ENCODE data around the gene TUBB.

The TUBB gene

GRCh38 chr6:30705620-30706019, 14.5 kb upstream of the TUBB start:
- Histone ChIP-seq H4K20me1 (ENCODE audit: insufficient read depth, low read length) (no peaks in the 10 kb centered on the region), H3K9me3 (ENCODE audit: low read length) (no peaks in the 10 kb centered on the region), H3K79me2 (ENCODE audit: insufficient read depth, low read length) (no peaks in the 10 kb centered on the region), H3K9ac (ENCODE audit: low read length) (no peak overlapping the region), H3F3A (ENCODE audit: insufficient read depth, low read length) (no peaks in the 10 kb centered on the region), H3K27ac (ENCODE audit: low read depth, low read length, poor library complexity, severe bottlenecking) (no peak overlapping the region), H3K4me3 (ENCODE audit: low read depth, low read length, poor library complexity, severe bottlenecking) (no peak overlapping the region), H3K36me3 (ENCODE audit: insufficient read depth, low read length) (peaks cover 82% of the 10 kb centered on the region), H3K4me1 (ENCODE audit: insufficient read depth, low read length, severe bottlenecking) (no peaks in the 10 kb centered on the region), H3K27me3 (ENCODE audit: insufficient read depth, low read length) (no peaks in the 10 kb centered on the region), H2AFZ (ENCODE audit: low read length) (no peak overlapping the region), H3K4me2 (ENCODE audit: low read length) (no peak overlapping the region), H3K9me2 (ENCODE audit: low read depth, low read length) (no peaks in the 10 kb centered on the region)
- no peak for TF ChIP-seq CTCF (IDR thresholded peaks at IDR 0.05; ENCODE audit: low read length)
- TF ChIP-seq EZH2 (IDR thresholded peaks at IDR 0.05; ENCODE audit: borderline replicate concordance, low read length), result no peak

GRCh38 chr6:30707281-30707850, 12.8 kb upstream of the TUBB start:
- no peak overlapping the region for H3K9ac ChIP-seq (ENCODE audit: low read length)
- H3K9me3 ChIP-seq (ENCODE audit: low read length), result no peaks in the 10 kb centered on the region
- H4K20me1 ChIP-seq (ENCODE audit: insufficient read depth, low read length), result no peaks in the 10 kb centered on the region
- no peak overlapping the region for H3K27ac ChIP-seq (ENCODE audit: low read depth, low read length, poor library complexity, severe bottlenecking)
- no peaks in the 10 kb centered on the region for H3K9me2 ChIP-seq (ENCODE audit: low read depth, low read length)
- no peaks in the 10 kb centered on the region for H3K79me2 ChIP-seq (ENCODE audit: insufficient read depth, low read length)
- H3K27me3 ChIP-seq (ENCODE audit: insufficient read depth, low read length), result no peaks in the 10 kb centered on the region
- peaks cover 91% of the 10 kb centered on the region for H3K36me3 ChIP-seq (ENCODE audit: insufficient read depth, low read length)
- H3F3A ChIP-seq (ENCODE audit: insufficient read depth, low read length), result no peaks in the 10 kb centered on the region
- no peak overlapping the region for H3K4me3 ChIP-seq (ENCODE audit: low read depth, low read length, poor library complexity, severe bottlenecking)
- no peak overlapping the region for H2AFZ ChIP-seq (ENCODE audit: low read length)
- TF ChIP-seq CTCF (IDR thresholded peaks at IDR 0.05; ENCODE audit: low read length), result no peak
- TF ChIP-seq EZH2 (IDR thresholded peaks at IDR 0.05; ENCODE audit: borderline replicate concordance, low read length), result no peak
- no peaks in the 10 kb centered on the region for H3K4me1 ChIP-seq (ENCODE audit: insufficient read depth, low read length, severe bottlenecking)
- H3K4me2 ChIP-seq (ENCODE audit: low read length), result no peak overlapping the region

GRCh38 chr6:30709101-30709868, 10.9 kb upstream of the TUBB start:
- H3K9ac ChIP-seq (ENCODE audit: low read length), result no peak overlapping the region
- H3K79me2 ChIP-seq (ENCODE audit: insufficient read depth, low read length), result no peaks in the 10 kb centered on the region
- H3F3A ChIP-seq (ENCODE audit: insufficient read depth, low read length), result no peaks in the 10 kb centered on the region
- H3K4me1 ChIP-seq (ENCODE audit: insufficient read depth, low read length, severe bottlenecking), result no peaks in the 10 kb centered on the region
- no peak overlapping the region for H3K4me3 ChIP-seq (ENCODE audit: low read depth, low read length, poor library complexity, severe bottlenecking)
- H3K4me2 ChIP-seq (ENCODE audit: low read length), result no peak overlapping the region
- H3K9me3 ChIP-seq (ENCODE audit: low read length), result no peaks in the 10 kb centered on the region
- H3K27ac ChIP-seq (ENCODE audit: low read depth, low read length, poor library complexity, severe bottlenecking), result no peak overlapping the region
- TF ChIP-seq CTCF (IDR thresholded peaks at IDR 0.05; ENCODE audit: low read length) (no peak), EZH2 (IDR thresholded peaks at IDR 0.05; ENCODE audit: borderline replicate concordance, low read length) (no peak)
- no peaks in the 10 kb centered on the region for H3K9me2 ChIP-seq (ENCODE audit: low read depth, low read length)
- H3K36me3 ChIP-seq (ENCODE audit: insufficient read depth, low read length), result peaks cover 92% of the 10 kb centered on the region
- H2AFZ ChIP-seq (ENCODE audit: low read length), result no peak overlapping the region
- no peaks in the 10 kb centered on the region for H4K20me1 ChIP-seq (ENCODE audit: insufficient read depth, low read length)
- H3K27me3 ChIP-seq (ENCODE audit: insufficient read depth, low read length), result no peaks in the 10 kb centered on the region

All from OCI-LY1 (cell line).